GM12872 (cell line): ENCODE measurements around the gene SCUBE3.

Source experiments
- TF ChIP-seq, protein P1 (sequence below): IDR thresholded peaks from 3 replicates; pipeline ENCODE4 v1.5.1; 2011; ENCODE audit warnings: low read depth, mild to moderate bottlenecking, low read length, moderate library complexity; ENCODE audit not compliant: insufficient read depth

SCUBE3 gene

DNA sequence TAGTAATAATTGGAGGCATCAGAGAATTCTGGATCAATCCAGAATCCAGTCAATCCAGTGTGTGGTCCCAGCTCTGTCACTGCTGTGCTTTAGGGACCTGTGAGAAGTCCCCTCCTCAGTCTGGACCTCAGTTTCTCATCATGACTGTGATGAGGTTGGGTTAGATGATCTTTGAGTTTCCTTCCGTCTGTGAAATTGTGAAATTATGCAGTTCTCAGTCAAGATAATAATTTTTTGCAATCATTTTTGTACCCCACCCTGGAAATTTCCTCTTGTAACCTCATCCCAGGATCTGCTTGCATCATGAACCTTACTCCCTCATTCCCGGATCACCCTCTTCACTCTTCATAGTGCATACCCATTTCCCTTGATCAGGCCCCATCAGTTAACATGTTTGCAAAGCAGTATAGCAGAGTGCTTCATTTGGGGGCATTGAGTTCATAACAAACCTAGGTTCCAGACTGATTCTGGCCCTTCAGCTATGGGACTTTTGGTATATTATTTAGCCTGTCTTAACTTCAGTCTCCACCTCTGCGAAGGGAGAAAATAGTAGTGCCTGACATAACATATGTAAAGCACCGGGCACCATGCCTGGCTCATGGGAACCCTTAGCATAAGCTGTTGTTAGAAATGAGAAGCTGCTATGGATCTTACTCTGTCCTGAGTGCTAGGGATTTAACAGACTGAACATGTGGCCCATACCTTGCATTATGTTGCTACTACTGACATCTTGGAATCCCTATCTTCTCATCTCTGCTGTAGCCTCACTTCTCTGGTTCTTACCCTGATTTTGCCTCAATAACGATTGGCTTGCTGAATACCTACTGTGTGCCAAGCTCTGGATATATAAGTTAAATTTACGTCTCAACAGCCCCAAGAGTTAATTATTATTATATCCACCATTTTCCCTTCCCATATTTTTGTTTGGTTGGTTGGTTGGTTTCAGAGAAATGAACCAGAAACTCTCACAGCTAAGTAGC lies 47.1 kb downstream of the SCUBE3 start:
- TF ChIP-seq, protein P1, sequence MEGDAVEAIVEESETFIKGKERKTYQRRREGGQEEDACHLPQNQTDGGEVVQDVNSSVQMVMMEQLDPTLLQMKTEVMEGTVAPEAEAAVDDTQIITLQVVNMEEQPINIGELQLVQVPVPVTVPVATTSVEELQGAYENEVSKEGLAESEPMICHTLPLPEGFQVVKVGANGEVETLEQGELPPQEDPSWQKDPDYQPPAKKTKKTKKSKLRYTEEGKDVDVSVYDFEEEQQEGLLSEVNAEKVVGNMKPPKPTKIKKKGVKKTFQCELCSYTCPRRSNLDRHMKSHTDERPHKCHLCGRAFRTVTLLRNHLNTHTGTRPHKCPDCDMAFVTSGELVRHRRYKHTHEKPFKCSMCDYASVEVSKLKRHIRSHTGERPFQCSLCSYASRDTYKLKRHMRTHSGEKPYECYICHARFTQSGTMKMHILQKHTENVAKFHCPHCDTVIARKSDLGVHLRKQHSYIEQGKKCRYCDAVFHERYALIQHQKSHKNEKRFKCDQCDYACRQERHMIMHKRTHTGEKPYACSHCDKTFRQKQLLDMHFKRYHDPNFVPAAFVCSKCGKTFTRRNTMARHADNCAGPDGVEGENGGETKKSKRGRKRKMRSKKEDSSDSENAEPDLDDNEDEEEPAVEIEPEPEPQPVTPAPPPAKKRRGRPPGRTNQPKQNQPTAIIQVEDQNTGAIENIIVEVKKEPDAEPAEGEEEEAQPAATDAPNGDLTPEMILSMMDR: no peak

DNA sequence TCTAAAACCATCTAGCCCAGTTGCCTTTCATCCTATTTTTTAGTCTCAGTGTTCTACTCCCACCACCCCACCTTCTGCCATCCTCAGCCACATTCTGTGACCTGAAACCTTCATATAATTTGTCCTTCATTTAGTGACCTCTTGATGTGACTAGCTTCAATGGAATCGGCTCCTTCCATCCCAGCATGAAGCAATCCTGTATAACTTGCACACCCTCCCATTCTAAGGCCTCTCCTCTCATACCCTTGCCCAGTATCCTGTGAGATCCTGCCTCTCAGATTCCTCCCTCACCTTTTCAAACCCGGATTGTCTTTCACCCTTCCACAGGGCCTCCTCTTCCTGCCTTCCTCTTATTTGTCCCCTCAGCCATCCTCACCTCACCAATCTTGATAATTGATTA lies 48.8 kb downstream of the SCUBE3 start:
- TF ChIP-seq, protein P1: no peak

GRCh38 chr6:35264550-35265274 lies 51.0 kb downstream of the SCUBE3 start:
- TF ChIP-seq, protein P1: no peak

- TF ChIP-seq, protein P1: no peak
Measured at GRCh38 chr6:35265523-35265922, 51.8 kb downstream of the SCUBE3 start.

GRCh38 chr6:35267446-35267845 lies 53.7 kb downstream of the SCUBE3 start:
- TF ChIP-seq, protein P1: no peak

DNA sequence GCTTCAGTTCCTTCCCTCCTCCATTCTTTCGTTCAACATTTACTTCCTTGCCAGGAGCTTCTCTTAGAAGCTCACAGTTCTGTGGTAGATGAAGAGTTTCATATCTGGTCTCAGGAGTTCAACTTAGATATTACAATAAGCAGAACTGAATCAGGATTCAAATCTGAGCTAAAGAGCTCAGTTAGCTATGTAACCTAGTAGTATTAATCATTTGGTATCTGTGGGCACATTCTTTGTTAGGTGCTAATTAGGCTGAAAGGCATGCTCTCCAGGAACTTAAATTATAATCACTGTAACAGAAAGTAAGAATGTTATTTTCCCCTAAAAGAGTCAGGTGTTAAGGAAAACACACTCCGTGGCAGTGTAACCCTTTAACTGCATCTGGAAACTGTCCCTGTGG lies 54.1 kb downstream of the SCUBE3 start:
- TF ChIP-seq, protein P1: no peak

GRCh38 chr6:35272005-35272404 lies 58.2 kb downstream of the SCUBE3 start:
- TF ChIP-seq, protein P1: no peak
